A673 (cell line): ENCODE results near the gene LRCOL1.

ENCODE experiments used
- EZH2 ChIP-seq: fragments of 200-600 bp; sonication (generic); IDR thresholded peaks from 2 replicates; pipeline ENCODE4 v1.6.1; 2017; ENCODE audit warnings: borderline replicate concordance, low read depth, mild to moderate bottlenecking, mixed read lengths, antibody characterized with exemption, low read length; ENCODE audit not compliant: poor library complexity, severe bottlenecking
- TF ChIP-seq, protein P1 (sequence below): fragments of 300-800, 200-600 bp; sonication (generic); conservative IDR thresholded peaks from 2 replicates; pipeline ENCODE4 v1.5.1; 2017; ENCODE audit warnings: low read depth, mild to moderate bottlenecking, antibody characterized with exemption, low read length, moderate library complexity, mixed read lengths

DNA sequence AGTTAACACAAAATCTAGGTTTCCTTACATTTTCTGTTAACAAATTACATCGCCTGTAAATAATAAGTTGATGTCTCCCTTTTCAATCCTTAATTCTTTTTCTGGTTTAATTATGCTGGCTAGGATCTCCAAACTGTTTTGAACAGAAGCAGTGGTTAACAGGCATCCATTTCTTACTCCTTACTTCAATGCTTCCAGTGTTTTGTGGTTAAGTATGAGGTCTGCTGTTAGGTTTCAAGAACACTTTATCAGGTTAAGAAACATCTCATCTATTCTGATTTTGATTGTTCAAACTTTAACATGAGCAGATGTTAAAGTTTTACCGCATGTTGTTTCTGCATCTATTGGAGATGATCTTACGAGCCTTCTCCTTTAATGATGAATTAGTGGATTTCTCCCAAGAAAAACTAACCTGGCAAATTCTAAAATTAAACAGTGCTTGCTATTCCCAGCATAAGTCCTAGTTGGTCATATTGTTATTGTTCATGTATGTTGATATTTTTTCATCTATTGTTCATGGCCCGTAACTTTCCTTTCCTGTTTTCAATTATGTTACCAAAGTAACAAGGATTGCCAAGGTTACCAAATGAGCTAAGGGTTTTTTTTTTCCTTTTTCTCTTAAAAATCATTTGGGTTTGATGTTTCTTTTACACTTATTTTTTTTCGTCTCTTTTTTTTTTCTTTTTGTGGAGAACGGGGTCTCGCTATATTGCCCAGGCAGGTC, 43.3 kb upstream of the LRCOL1 start:
- TF ChIP-seq EZH2: no peak
- TF ChIP-seq, protein P1, sequence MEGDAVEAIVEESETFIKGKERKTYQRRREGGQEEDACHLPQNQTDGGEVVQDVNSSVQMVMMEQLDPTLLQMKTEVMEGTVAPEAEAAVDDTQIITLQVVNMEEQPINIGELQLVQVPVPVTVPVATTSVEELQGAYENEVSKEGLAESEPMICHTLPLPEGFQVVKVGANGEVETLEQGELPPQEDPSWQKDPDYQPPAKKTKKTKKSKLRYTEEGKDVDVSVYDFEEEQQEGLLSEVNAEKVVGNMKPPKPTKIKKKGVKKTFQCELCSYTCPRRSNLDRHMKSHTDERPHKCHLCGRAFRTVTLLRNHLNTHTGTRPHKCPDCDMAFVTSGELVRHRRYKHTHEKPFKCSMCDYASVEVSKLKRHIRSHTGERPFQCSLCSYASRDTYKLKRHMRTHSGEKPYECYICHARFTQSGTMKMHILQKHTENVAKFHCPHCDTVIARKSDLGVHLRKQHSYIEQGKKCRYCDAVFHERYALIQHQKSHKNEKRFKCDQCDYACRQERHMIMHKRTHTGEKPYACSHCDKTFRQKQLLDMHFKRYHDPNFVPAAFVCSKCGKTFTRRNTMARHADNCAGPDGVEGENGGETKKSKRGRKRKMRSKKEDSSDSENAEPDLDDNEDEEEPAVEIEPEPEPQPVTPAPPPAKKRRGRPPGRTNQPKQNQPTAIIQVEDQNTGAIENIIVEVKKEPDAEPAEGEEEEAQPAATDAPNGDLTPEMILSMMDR: no peak
